ENCODE measurements around the gene RASGRP4. TPM values are rescaled to one million over a fixed set of nuclear protein-coding genes. Genes with fewer than 3 reads are reported as not detected.

RASGRP4 gene
- total RNA-seq, 1 experiment from 2014 or later, result not detected

DNA sequence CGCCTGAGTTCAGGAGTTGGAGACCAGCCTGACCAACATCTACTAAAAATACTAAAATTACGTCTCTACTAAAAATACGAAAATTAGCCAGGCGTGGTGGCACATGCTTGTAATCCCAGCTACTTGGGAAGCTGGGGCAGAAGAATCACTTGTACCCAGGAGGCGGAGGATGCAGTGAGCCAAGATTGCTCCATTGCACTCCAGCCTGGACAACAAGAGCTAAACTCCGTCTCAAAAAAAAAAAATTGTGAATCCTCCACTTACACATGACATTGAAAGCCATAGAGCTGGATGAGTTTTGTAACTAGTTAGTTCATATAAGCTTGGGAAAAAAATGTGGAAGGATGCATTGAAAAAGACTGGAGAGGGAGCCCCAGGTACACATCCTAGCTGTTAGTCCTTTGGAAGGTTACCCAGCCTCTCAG, 52.1 kb downstream of the RASGRP4 start:
- RAD21 ChIA-PET (ENCODE audit: low non-redundant PET in 1 of 2, low total read pairs in 2 of 2, uncharacterized antibody in 2 of 2, unreplicated experiment in 2 of 2), result interaction anchor here (0.5 to 1.4 kb wide), 9 partner anchors 14 to 232 kb away, joined by 3 to 7 read pairs (median 4); partner anchors contain the start of genes CATSPERG (in 2 of the 2) and GGN (in 2 of the 2)
- TSS peak; percentile 98 for BruUV-seq (replicated peaks)
- TF ChIP-seq, protein P1, sequence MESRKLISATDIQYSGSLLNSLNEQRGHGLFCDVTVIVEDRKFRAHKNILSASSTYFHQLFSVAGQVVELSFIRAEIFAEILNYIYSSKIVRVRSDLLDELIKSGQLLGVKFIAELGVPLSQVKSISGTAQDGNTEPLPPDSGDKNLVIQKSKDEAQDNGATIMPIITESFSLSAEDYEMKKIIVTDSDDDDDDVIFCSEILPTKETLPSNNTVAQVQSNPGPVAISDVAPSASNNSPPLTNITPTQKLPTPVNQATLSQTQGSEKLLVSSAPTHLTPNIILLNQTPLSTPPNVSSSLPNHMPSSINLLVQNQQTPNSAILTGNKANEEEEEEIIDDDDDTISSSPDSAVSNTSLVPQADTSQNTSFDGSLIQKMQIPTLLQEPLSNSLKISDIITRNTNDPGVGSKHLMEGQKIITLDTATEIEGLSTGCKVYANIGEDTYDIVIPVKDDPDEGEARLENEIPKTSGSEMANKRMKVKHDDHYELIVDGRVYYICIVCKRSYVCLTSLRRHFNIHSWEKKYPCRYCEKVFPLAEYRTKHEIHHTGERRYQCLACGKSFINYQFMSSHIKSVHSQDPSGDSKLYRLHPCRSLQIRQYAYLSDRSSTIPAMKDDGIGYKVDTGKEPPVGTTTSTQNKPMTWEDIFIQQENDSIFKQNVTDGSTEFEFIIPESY (IDR thresholded peaks at IDR 0.05; ENCODE audit: extremely low read depth, insufficient replicate concordance, low read length), result no peak
- no peak for TF ChIP-seq ZFX (IDR thresholded peaks at IDR 0.05)
- no peak for TF ChIP-seq TCF7L2 (IDR thresholded peaks at IDR 0.05; ENCODE audit: borderline replicate concordance, extremely low read depth, insufficient read depth, insufficient read length)
- no peak for TF ChIP-seq POLR2A (IDR thresholded peaks at IDR 0.05; ENCODE audit: borderline replicate concordance, extremely low read depth, insufficient read depth, insufficient read length)
- TF ChIP-seq, protein P2, sequence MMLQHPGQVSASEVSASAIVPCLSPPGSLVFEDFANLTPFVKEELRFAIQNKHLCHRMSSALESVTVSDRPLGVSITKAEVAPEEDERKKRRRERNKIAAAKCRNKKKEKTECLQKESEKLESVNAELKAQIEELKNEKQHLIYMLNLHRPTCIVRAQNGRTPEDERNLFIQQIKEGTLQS (IDR thresholded peaks at IDR 0.05), result no peak
- no peak for TF ChIP-seq JUND (IDR thresholded peaks at IDR 0.05)
- no peak for TF ChIP-seq POLR2AphosphoS5 (IDR thresholded peaks at IDR 0.05; ENCODE audit: low read depth, low read length)
- TF ChIP-seq EZH2phosphoT487 (IDR thresholded peaks at IDR 0.05; ENCODE audit: borderline replicate concordance), result no peak
- no peak for TF ChIP-seq SRF (IDR thresholded peaks at IDR 0.05; ENCODE audit: low read depth)
- TF ChIP-seq CBX3 (IDR thresholded peaks at IDR 0.05; ENCODE audit: low read depth), result no peak
- no peak for TF ChIP-seq MAX (IDR thresholded peaks at IDR 0.05)
- intact Hi-C loops (cut with micrococcal nuclease), result loop anchor here (1.0 kb wide), 1 partner anchor 38 kb away; no protein-coding TSS in a partner anchor
- Histone ChIP-seq H3K27ac (ENCODE audit: low read depth, low read length) (peak overlapping the region; percentile 54), H3K27me3 (ENCODE audit: insufficient read depth, low read length) (no peaks in the 10 kb centered on the region), H3K9me3 (ENCODE audit: control insufficient read depth in 1 of 2, insufficient read depth in 1 of 2, low read depth in 1 of 2, low read length in 2 of 2) (no peaks in the 10 kb centered on the region), H3K9ac (ENCODE audit: low read length) (peak overlapping the region; percentile 50), H3K79me2 (ENCODE audit: insufficient read depth, low read length) (peaks cover 41% of the 10 kb centered on the region), H2AFZ (ENCODE audit: low read depth, low read length, poor library complexity, severe bottlenecking) (peak overlapping the region; percentile 81), H3K9me2 (ENCODE audit: insufficient read depth) (no peaks in the 10 kb centered on the region), H4K20me1 (ENCODE audit: insufficient read depth) (no peaks in the 10 kb centered on the region), H3K4me2 (ENCODE audit: low read length) (peak overlapping the region; percentile 74), H3K4me3 (replicated peaks in 1 of 2; ENCODE audit: low read depth in 1 of 2, low read length in 2 of 2) (peak overlapping the region; percentile 44 to 97), H3K4me1 (ENCODE audit: control insufficient read depth in 1 of 2, insufficient read depth in 2 of 2, low read length in 2 of 2) (peaks cover 11 to 23% of the 10 kb centered on the region in 2 experiments), H3K36me3 (ENCODE audit: control insufficient read depth in 1 of 2, insufficient read depth in 2 of 2, low read length in 2 of 2) (peaks cover 11 to 13% of the 10 kb centered on the region in 2 experiments; a peak in 3 of 4 replicates)
- CTCF ChIA-PET, result interaction anchor here (0.6 to 1.8 kb wide), 14 partner anchors 11 to 556 kb away, joined by 3 to 28 read pairs (median 3); partner anchors contain the start of genes CATSPERG, FAM98C, GGN and MRPS12
- ATAC-seq (no peak), DNase-seq (ENCODE audit: low read depth, low spot score) (no peak)
- POLR2A ChIA-PET, result interaction anchor here (0.7 to 5.6 kb wide), 12 partner anchors 10 to 471 kb away, joined by 3 to 44 read pairs (median 5); partner anchors contain the start of genes C19orf33, CATSPERG, FAM98C and GGN

Data from HCT116 (cell line).